ENCODE measurements around the gene XYLT2. TPM values are rescaled to one million over a fixed set of nuclear protein-coding genes. Genes with fewer than 3 reads are reported as not detected.

Gene XYLT2
- total RNA-seq, 1 experiment from 2014 or later: 26.4 TPM

DNA sequence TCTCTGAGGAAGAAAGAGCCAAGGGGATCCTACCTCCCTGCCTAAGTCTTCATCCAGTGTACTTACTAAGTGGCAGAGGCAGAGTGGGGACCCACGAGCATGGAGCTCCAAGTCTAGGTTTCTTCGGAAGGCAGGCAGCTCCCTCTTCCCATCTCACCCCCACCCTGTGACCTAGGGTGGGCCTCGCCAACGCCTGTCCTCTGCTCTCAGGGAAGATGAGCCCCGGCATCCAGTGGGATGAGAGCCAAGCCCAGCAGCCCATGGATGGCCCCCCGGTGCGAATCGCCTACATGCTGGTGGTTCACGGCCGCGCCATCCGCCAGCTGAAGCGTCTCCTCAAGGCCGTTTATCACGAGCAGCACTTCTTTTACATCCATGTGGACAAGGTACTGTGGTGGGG lies 8.3 kb downstream of the XYLT2 start:
- no peak overlapping the region for H3K27ac ChIP-seq (ENCODE audit: insufficient read length, low read depth, low read length)
- H3K9me3 Mint-ChIP-seq: no peaks in the 10 kb centered on the region; a peak in 1 of 5 replicates
- no peak overlapping the region for H3K14ac ChIP-seq (ENCODE audit: insufficient read depth, low read length)
- H3K4me3 Mint-ChIP-seq: no peak overlapping the region
- no peak overlapping the region for H3K56ac ChIP-seq (ENCODE audit: insufficient read length, low read depth, low read length)
- H3K27me3 Mint-ChIP-seq (ENCODE audit: low read depth): no peaks in the 10 kb centered on the region; the same call in 1 of the 2 replicates
- H3K9me3 ChIP-seq (ENCODE audit: control insufficient read depth, low read depth, low read length): no peaks in the 10 kb centered on the region
- H3K23me2 ChIP-seq (ENCODE audit: insufficient read length, low read depth, low read length, poor library complexity, severe bottlenecking): no peaks in the 10 kb centered on the region
- no peaks in the 10 kb centered on the region for H3K79me2 ChIP-seq (ENCODE audit: insufficient read depth, low read length)
- H4K91ac ChIP-seq (ENCODE audit: insufficient read length, low read depth, low read length): no peak overlapping the region
- H3K18ac ChIP-seq (ENCODE audit: insufficient read length, low read depth, low read length): no peak overlapping the region
- no peak overlapping the region for H3T11ph ChIP-seq (ENCODE audit: low read length)
- no peak overlapping the region for H3K4ac ChIP-seq (ENCODE audit: low read depth, low read length)
- no peak overlapping the region for H3K27ac Mint-ChIP-seq
- no peaks in the 10 kb centered on the region for H3K27me3 ChIP-seq (ENCODE audit: insufficient read depth, low read length)
- H2BK20ac ChIP-seq (ENCODE audit: low read depth, low read length, poor library complexity, severe bottlenecking): no peak overlapping the region
- no peak overlapping the region for H2BK15ac ChIP-seq (ENCODE audit: low read depth, low read length)
- no peaks in the 10 kb centered on the region for H3K4me1 ChIP-seq (ENCODE audit: insufficient read depth, low read length)
- H2BK120ac ChIP-seq (ENCODE audit: low read depth, low read length, poor library complexity, severe bottlenecking): no peak overlapping the region
- no peak overlapping the region for H4K5ac ChIP-seq (ENCODE audit: insufficient read length, low read depth, low read length)
- H4K8ac ChIP-seq (replicated peaks; ENCODE audit: insufficient read length, low read depth, low read length): no peak overlapping the region
- H2BK5ac ChIP-seq (ENCODE audit: insufficient read length, low read length): no peak overlapping the region
- DNase-seq: no peak
- peaks cover 23 to 60% (median 57%) of the 10 kb centered on the region in 3 experiments; a peak in 6 of 7 replicates for H3K36me3 Mint-ChIP-seq (ENCODE audit: insufficient read depth in 1 of 3, low read depth in 3 of 3)
- H2AFZ ChIP-seq (ENCODE audit: low read length): no peak overlapping the region
- no peaks in the 10 kb centered on the region; a peak in 1 of 4 replicates for H3K4me1 Mint-ChIP-seq
- H3K79me1 ChIP-seq (ENCODE audit: insufficient read depth, low read depth, low read length, poor library complexity, severe bottlenecking): no peaks in the 10 kb centered on the region
- H2BK12ac ChIP-seq (ENCODE audit: insufficient read length, low read depth, low read length): no peak overlapping the region
- no CpG with 5 or more reads among the region's 15 CpGs for WGBS (ENCODE audit: extremely low coverage, insufficient read length, low lambda C conversion rate)
- H3K4me2 ChIP-seq (ENCODE audit: insufficient read depth, insufficient read length, low read length): no peak overlapping the region
- H3K23ac ChIP-seq (ENCODE audit: insufficient read length, low read depth, low read length): no peak overlapping the region
- no peak overlapping the region for H3K9ac ChIP-seq (ENCODE audit: extremely low read depth, insufficient read length, low read length)
- no peak for TF ChIP-seq CTCF (conservative IDR thresholded peaks at IDR 0.05)
- H2AK5ac ChIP-seq (ENCODE audit: insufficient read length, low read length): no peak overlapping the region
- no peaks in the 10 kb centered on the region for H4K20me1 ChIP-seq (ENCODE audit: control insufficient read depth, insufficient read depth, insufficient read length)
